Astrocyte of the cerebellum (primary cell): ENCODE measurements around the gene FKBP1B.

ENCODE experiments used
- DNase-seq: peaks from one replicate; pipeline ENCODE4 v3.0.0-alpha.2; 2011; ENCODE audit warnings: low read depth
- H3K4me3 ChIP-seq: 2 replicates; pipeline ENCODE4 v1.5.1; 2011; ENCODE audit warnings: mild to moderate bottlenecking, low read depth, low read length, moderate library complexity
- CTCF ChIP-seq: IDR thresholded peaks from 2 replicates; pipeline ENCODE4 v1.5.1; 2012; ENCODE audit warnings: low read length, low read depth, moderate library complexity, mild to moderate bottlenecking; ENCODE audit errors: missing control alignments
- in situ Hi-C: cut with HindIII; loops from 2 replicates; pipeline ENCODE4 v1.10.0; 2017; ENCODE audit warnings: low sequenced_read_pairs

Gene FKBP1B

GRCh38 chr2:24049485-24050021 lies at the start of gene FKBP1B:
Gene FKBP1B (plus strand): TSS chr2:24049741. CDS start chr2:24049850, 109 bp downstream.
- TF ChIP-seq CTCF, result no peak
- peak; percentile 5 for DNase-seq
- peak within 1 kb of the TSS; percentile 75 for H3K4me3 ChIP-seq
- in situ Hi-C loops, result no loop called here

DNA sequence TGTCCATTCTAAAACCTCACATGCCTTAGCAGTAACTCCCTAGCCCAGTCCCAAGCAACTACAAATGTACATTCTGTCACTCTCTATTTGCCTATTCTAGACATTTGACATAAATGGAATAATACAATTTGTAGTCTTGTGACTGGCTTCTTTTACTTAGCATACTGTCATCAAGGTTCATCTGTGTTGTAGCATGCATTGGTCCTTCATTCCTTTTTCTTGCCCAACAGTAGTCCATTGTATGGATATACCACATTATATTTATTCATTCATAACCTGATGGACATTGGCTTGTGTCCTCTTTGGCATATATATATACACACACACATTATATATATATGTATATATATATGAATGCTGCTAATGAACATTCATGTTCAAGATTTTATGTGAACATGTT lies 41.8 kb upstream of the FKBP1B start:
- in situ Hi-C loops, result no loop called here
- no peak for TF ChIP-seq CTCF
- no peak overlapping the region for H3K4me3 ChIP-seq
- DNase-seq, result no peak

DNA sequence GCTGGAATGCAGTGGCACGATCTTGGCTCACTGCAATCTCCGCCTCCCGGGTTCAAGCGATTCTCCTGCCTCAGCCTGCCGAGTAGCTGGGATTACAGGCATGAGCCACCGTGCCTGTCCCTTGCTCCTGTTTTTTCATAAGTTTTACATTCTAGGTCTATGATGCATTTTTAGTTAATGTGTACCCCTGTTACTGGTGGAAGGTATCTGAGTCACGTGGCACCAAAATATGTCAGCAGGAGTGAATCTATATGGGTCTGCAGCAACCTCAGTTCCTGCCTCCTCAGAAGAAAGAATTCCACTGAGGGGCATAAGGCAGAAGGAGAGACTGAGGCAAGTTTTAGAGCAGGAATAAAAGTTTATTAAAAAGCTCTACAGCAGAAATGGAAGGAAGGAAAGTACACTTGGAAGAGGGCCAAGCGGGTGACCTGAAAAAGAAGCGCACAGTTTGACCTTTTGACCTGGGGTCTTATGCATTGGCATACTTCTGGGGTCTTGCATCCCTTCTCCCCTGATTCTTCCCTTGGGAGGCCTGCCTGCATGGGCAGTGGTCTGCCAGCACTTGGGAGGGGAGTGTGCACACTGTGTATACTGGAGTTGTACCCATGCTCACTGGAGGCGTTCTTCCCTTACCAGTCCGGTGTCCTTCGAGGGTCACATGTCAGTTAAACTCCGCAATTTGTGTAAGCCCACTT lies 40.7 kb upstream of the FKBP1B start:
- in situ Hi-C loops, result no loop called here
- TF ChIP-seq CTCF, result no peak
- no peak for DNase-seq

GRCh38 chr2:24009367-24009679 lies 40.2 kb upstream of the FKBP1B start:
- in situ Hi-C loops, result no loop called here
- no peak for DNase-seq
- no peak for TF ChIP-seq CTCF
- H3K4me3 ChIP-seq, result peak overlapping the region; percentile 41

More for the DNA sequence above, 40.7 kb upstream of the FKBP1B start:
- H3K4me3 ChIP-seq, result no peak overlapping the region

DNA sequence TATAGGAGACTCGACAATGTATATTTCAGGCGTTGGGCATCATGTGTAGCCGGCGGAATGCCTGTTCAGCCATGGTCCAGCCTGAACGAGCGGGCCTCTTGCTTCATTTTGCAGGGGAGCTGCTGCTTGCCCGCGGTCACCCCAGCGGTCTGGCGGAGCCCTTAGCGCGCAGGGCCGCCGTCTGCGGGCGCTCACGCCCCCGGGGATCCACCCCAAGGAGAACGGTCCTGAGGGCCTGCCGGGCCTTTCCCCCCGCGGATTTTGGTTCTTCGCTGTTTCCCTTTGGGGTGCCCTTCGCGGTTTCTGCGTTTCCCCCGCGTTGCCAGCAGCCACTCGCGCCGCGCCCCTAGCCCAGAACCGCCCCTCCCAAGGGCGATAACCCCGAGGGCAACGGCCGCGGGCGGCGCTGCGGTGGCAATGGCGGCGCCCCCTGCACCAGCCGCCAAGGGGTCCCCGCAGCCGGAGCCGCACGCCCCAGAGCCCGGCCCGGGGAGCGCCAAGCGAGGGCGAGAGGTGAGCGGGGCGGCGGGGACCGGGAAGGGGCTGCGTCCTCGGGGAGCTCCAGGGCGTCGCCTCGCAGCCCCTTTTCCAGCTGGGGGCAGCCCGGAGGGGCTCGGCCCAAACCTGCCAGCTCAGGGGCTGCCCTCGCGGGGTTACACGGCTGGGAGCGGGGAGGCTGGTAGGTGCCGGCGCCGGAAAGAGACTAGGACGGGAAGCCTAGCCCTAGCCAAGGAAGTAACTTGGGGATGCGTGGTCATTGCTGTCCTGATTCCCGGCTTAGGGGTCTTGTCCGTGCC lies 39.7 kb upstream of the FKBP1B start, which contains the start of gene MFSD2B:
MFSD2B (plus strand) TSS at position 406 of the 797 bp plus-strand sequence; CDS start at position 418, 12 bp downstream.
- in situ Hi-C loops, result no loop called here
- H3K4me3 ChIP-seq, result peak within 1 kb of the TSS; percentile 41
- no peak for DNase-seq

More for the DNA sequence above, 39.7 kb upstream of the FKBP1B start, which contains the start of gene MFSD2B:
- no peak for TF ChIP-seq CTCF
